ENCODE results near the gene OPN4. TPM values are rescaled to one million over a fixed set of nuclear protein-coding genes. Genes with fewer than 3 reads are reported as not detected.

Gene OPN4
- total and polyA plus RNA-seq, 2 of the 8 experiments (the other 6 are each of a cell fraction or from before 2014, with no cell fraction given), result not detected

Other genes with a start within 250 kb of the OPN4 start
- gene WAPL, start 132.8 kb upstream of the OPN4 start, total RNA-seq (2021; fragmentation: NEBNext Ultra II Directional; extraction: Animal tissue kit (Norgen Biotek cat#: 25700)), result 48.1 and 49.2 TPM in 2 replicates
- 7.3 and 12.8 TPM in 2 replicates for gene WAPL, start 132.8 kb upstream of the OPN4 start, polyA plus RNA-seq (2011; rRNA removed)
- gene LDB3, start 14.0 kb downstream of the OPN4 start, total RNA-seq (2021; fragmentation: NEBNext Ultra II Directional; extraction: Animal tissue kit (Norgen Biotek cat#: 25700)), result 0.40 and 0.43 TPM in 2 replicates
- 0.17 and 0.20 TPM in 2 replicates for gene LDB3, start 14.0 kb downstream of the OPN4 start, polyA plus RNA-seq (2011; rRNA removed)
- gene BMPR1A, start 102.1 kb downstream of the OPN4 start, total RNA-seq (2021; fragmentation: NEBNext Ultra II Directional; extraction: Animal tissue kit (Norgen Biotek cat#: 25700)), result 120 and 129 TPM in 2 replicates
- 19.0 and 34.4 TPM in 2 replicates for gene BMPR1A, start 102.1 kb downstream of the OPN4 start, polyA plus RNA-seq (2011; rRNA removed)

Measured in H1 (cell line).